IMR-90 (cell line): ENCODE data around the gene ATOH8. TPM values are rescaled to one million over a fixed set of nuclear protein-coding genes. Genes with fewer than 3 reads are reported as not detected.

Experiments used
- ATAC-seq: fragments of 200-7000 bp; cut with Tn5 transposase; 2 replicates; pipeline ENCODE4 v1.9.1; 2020; ENCODE audit warnings: low read depth, mild to moderate bottlenecking, moderate library complexity
- BruUV-seq: library from RNA; stranded (reverse); fragments of 400-500 nt; replicated peaks from 2 replicates; lab custom pipeline; 2021; lab: Mats Ljungman, UMichigan
- CTCF ChIA-PET: fragments of 300-600 bp; formaldehyde crosslinking; extraction: SDS; loops from one replicate; lab custom pipeline; 2021; ENCODE audit warnings: antibody characterized with exemption; lab: Yijun Ruan, JAX
- POLR2A ChIA-PET: fragments of 300-600 bp; sonication (Branson Sonifier 250); formaldehyde crosslinking; loops from one replicate; lab custom pipeline; 2022; ENCODE audit warnings: antibody characterized with exemption; ENCODE audit not compliant: unreplicated experiment; lab: Charles Lee
- DNase-seq: peaks from one replicate; pipeline ENCODE4 v3.0.0; 2013
- H2AFZ ChIP-seq: replicated peaks from 2 replicates; pipeline ENCODE3; 2013; ENCODE audit warnings: low read length, mild to moderate bottlenecking; ENCODE audit not compliant: poor library complexity
- H2AK5ac ChIP-seq: 2 replicates; pipeline ENCODE4 v1.6.1; 2013; ENCODE audit warnings: low read depth, low read length, inconsistent platforms
- H2AK9ac ChIP-seq: replicated peaks from 2 replicates; pipeline ENCODE3; 2013; ENCODE audit warnings: mild to moderate bottlenecking, low read depth, low read length, moderate library complexity; ENCODE audit not compliant: poor library complexity
- H2BK120ac ChIP-seq: 2 replicates; pipeline ENCODE4 v1.6.1; 2013; ENCODE audit warnings: low read depth, low read length, inconsistent platforms
- H2BK15ac ChIP-seq: 3 replicates; pipeline ENCODE4 v1.6.1; 2013; ENCODE audit warnings: low read depth, low read length, inconsistent platforms
- H2BK20ac ChIP-seq: 2 replicates; pipeline ENCODE4 v1.6.1; 2013; ENCODE audit warnings: low read depth, mild to moderate bottlenecking, inconsistent platforms, low read length, moderate library complexity
- H2BK5ac ChIP-seq: 2 replicates; pipeline ENCODE4 v1.6.1; 2013; ENCODE audit warnings: mild to moderate bottlenecking, low read depth, low read length, inconsistent platforms; ENCODE audit not compliant: poor library complexity, severe bottlenecking
- H3K14ac ChIP-seq: replicated peaks from 2 replicates; pipeline ENCODE4 v1.6.1; 2013; ENCODE audit warnings: low read depth, low read length, inconsistent platforms
- H3K18ac ChIP-seq: 2 replicates; pipeline ENCODE4 v1.6.1; 2013; ENCODE audit warnings: low read depth, low read length, control low read depth
- H3K23ac ChIP-seq: 2 replicates; pipeline ENCODE4 v1.6.1; 2013; ENCODE audit warnings: low read depth, low read length, inconsistent platforms
- H3K27ac ChIP-seq: 2 replicates; pipeline ENCODE4 v1.5.1; 2013; ENCODE audit warnings: mild to moderate bottlenecking, control low read depth, low read length; ENCODE audit not compliant: insufficient read depth
- H3K27me3 ChIP-seq: 2 replicates; pipeline ENCODE4 v1.6.1; 2013; ENCODE audit warnings: low read length; ENCODE audit not compliant: control insufficient read depth, insufficient read depth
- H3K36me3 ChIP-seq: 2 replicates; pipeline ENCODE4 v1.6.1; 2013; ENCODE audit warnings: low read length, mixed read lengths; ENCODE audit not compliant: control insufficient read depth, insufficient read depth
- H3K4ac ChIP-seq: 2 replicates; pipeline ENCODE4 v1.6.1; 2013; ENCODE audit warnings: low read depth, low read length, inconsistent platforms
- H3K4me1 ChIP-seq: 2 replicates; pipeline ENCODE4 v1.6.1; 2013; ENCODE audit warnings: low read length, mixed read lengths; ENCODE audit not compliant: control insufficient read depth, insufficient read depth
- H3K4me2 ChIP-seq: 2 replicates; pipeline ENCODE4 v1.6.1; 2013; ENCODE audit warnings: low read depth, mild to moderate bottlenecking, control low read depth, low read length, moderate library complexity
- H3K4me3 ChIP-seq: 2 replicates; pipeline ENCODE4 v1.5.1; 2013; ENCODE audit warnings: low read depth, mild to moderate bottlenecking, control low read depth, low read length, moderate library complexity; ENCODE audit not compliant: insufficient read depth
- H3K56ac ChIP-seq: 2 replicates; pipeline ENCODE4 v1.6.1; 2013; ENCODE audit warnings: low read length, inconsistent platforms; ENCODE audit not compliant: insufficient read depth; ENCODE audit errors: extremely low read depth
- H3K79me1 ChIP-seq, 2 experiments: 2 replicates each; pipeline ENCODE4 v1.6.1; 2013; ENCODE audit warnings: low read length in 2 of 2, inconsistent platforms in 1 of 2, low read depth in 1 of 2
- H3K9ac ChIP-seq: 2 replicates; pipeline ENCODE4 v1.6.1; 2013; ENCODE audit warnings: low read depth, low read length, control low read depth
- H3K9me1 ChIP-seq: 2 replicates; pipeline ENCODE4 v1.6.1; 2013; ENCODE audit warnings: low read length, inconsistent platforms; ENCODE audit not compliant: insufficient read depth
- H3K9me3 ChIP-seq: 2 replicates; pipeline ENCODE4 v1.6.1; 2013; ENCODE audit warnings: low read length; ENCODE audit not compliant: control insufficient read depth, insufficient read depth
- H4K20me1 ChIP-seq: 2 replicates; pipeline ENCODE4 v1.6.1; 2013; ENCODE audit warnings: low read length, inconsistent platforms; ENCODE audit not compliant: insufficient read depth
- H4K5ac ChIP-seq: 2 replicates; pipeline ENCODE4 v1.6.1; 2013; ENCODE audit warnings: mild to moderate bottlenecking, low read depth, low read length, control low read depth
- H4K8ac ChIP-seq, 2 experiments: 2 replicates each; pipeline ENCODE4 v1.6.1; 2013; ENCODE audit warnings: low read depth in 2 of 2, low read length in 2 of 2, control low read depth in 1 of 2, inconsistent platforms in 1 of 2
- H4K91ac ChIP-seq: 2 replicates; pipeline ENCODE4 v1.6.1; 2013; ENCODE audit warnings: low read depth, low read length, inconsistent platforms; ENCODE audit not compliant: insufficient read depth
- CHD1 ChIP-seq: IDR thresholded peaks from 2 replicates; pipeline ENCODE4 v1.6.1; 2012; ENCODE audit warnings: low read depth, low read length, improper control_type of control experiment
- MAFK ChIP-seq: IDR thresholded peaks from 2 replicates; pipeline ENCODE4 v1.6.1; 2012; ENCODE audit warnings: low read depth, low read length, improper control_type of control experiment
- MAZ ChIP-seq: IDR thresholded peaks from 2 replicates; pipeline ENCODE4 v1.6.1; 2012; ENCODE audit warnings: low read depth, mild to moderate bottlenecking, low read length, improper control_type of control experiment, moderate library complexity, borderline replicate concordance
- MXI1 ChIP-seq: IDR thresholded peaks from 2 replicates; pipeline ENCODE4 v1.6.1; 2012; ENCODE audit warnings: low read depth, mild to moderate bottlenecking, low read length, moderate library complexity, borderline replicate concordance
- NFE2L2 ChIP-seq: fragments of 150-350 bp; IDR thresholded peaks from 2 replicates; pipeline ENCODE4 v1.6.1; 2016; ENCODE audit warnings: low read depth, mild to moderate bottlenecking, low read length
- POLR2A ChIP-seq: IDR thresholded peaks from 2 replicates; pipeline ENCODE4 v1.6.1; 2012; ENCODE audit warnings: mild to moderate bottlenecking, low read depth, low read length
- RCOR1 ChIP-seq: IDR thresholded peaks from 2 replicates; pipeline ENCODE4 v1.6.1; 2012; ENCODE audit warnings: mild to moderate bottlenecking, low read length, improper control_type of control experiment; ENCODE audit not compliant: insufficient replicate concordance
- SMC3 ChIP-seq: fragments of 150-350 bp; IDR thresholded peaks from 2 replicates; pipeline ENCODE4 v1.6.1; 2016; ENCODE audit warnings: low read depth, mild to moderate bottlenecking, antibody characterized with exemption, low read length, moderate library complexity
- WGBS, 2 experiments: methylation state at CpG; one replicate each; pipeline versions ENCODE4 v1.1.5 to v1.1.7; 2013; ENCODE audit warnings: missing lambda C conversion rate in 2 of 2; ENCODE audit not compliant: insufficient read length in 1 of 2; ENCODE audit errors: extremely low coverage in 2 of 2; 5-methylcytosine and 5-hydroxymethylcytosine counted together
- dilution Hi-C: fragments of 300-500 bp; cut with HindIII; formaldehyde crosslinking; loops from one replicate; pipeline ENCODE4 v1.14.3; 2018; ENCODE audit warnings: low sequenced_read_pairs; ENCODE audit not compliant: unreplicated experiment
- in situ Hi-C: fragments of 300-500 bp; cut with MboI; formaldehyde crosslinking; loops from 3 replicates; pipeline ENCODE4 v1.14.3; 2019; ENCODE audit warnings: low sequenced_read_pairs, inconsistent platforms, mixed read lengths
- intact Hi-C: fragments of 100-400 bp; cut with micrococcal nuclease; formaldehyde crosslinking; loops from 2 replicates; pipeline ENCODE4 v1.10.0; 2022
- polyA plus RNA-seq, 3 experiments: library from polyadenylated mRNA; depleted of rRNA; stranded (reverse); fragments of >200 nt; gene quantifications; 2 replicates each; pipeline ENCODE4 v1.2.3, GENCODE V29; 2012; ENCODE audit warnings: low replicate concordance in 1 of 3
- total RNA-seq: library from RNA; depleted of rRNA; stranded (reverse); fragments of >200 nt; gene quantifications from 2 replicates; pipeline ENCODE4 v1.2.3, GENCODE V29; 2012
- TF ChIP-seq, protein P1 (sequence below): fragments of 150-350 bp; IDR thresholded peaks from 2 replicates; pipeline ENCODE4 v1.6.1; 2017; ENCODE audit warnings: mild to moderate bottlenecking, antibody characterized with exemption, low read length, low read depth

Gene ATOH8
- total and polyA plus RNA-seq, 2 of the 4 experiments (the other 2 are of a cell fraction): 7.9 to 9.0 TPM

DNA sequence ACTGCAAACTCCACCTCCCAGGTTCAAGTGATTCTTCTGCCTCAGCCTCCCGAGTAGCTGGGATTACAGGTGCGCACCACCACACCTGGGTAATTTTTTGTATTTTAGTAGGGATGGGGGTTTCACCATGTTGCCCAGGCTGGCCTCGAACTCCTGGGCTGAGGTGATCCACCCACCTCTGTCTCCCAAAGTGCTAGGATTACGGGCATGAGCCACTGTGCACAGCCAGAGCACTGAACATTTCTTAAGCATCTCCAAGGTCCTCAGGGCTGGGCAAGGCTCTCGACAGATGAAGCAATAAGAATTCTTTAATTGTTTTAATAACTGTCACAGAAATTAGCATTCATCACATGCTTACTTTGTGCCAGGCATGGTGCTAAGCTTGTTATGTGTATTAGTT is 4.1 kb downstream of the ATOH8 start:
- H4K91ac ChIP-seq: no peak overlapping the region
- DNase-seq: no peak
- no peaks in the 10 kb centered on the region for H3K27me3 ChIP-seq
- H3K9me1 ChIP-seq: peaks cover 10% of the 10 kb centered on the region; the same call in 1 of the 2 replicates
- no peak overlapping the region for H2BK15ac ChIP-seq
- H3K9ac ChIP-seq: no peak overlapping the region
- intact Hi-C loops: loop anchor here (10.0 kb wide), 1 partner anchor 327 kb away; no protein-coding TSS in a partner anchor
- H2AK5ac ChIP-seq: no peak overlapping the region
- peaks cover 49% of the 10 kb centered on the region for H4K20me1 ChIP-seq
- H3K4me2 ChIP-seq: no peak overlapping the region
- no peak overlapping the region for H3K27ac ChIP-seq
- ATAC-seq: no peak
- peaks cover 18% of the 10 kb centered on the region for H3K36me3 ChIP-seq
- BruUV-seq: no TSS peak
- no peak overlapping the region for H2AFZ ChIP-seq
- no peak overlapping the region for H3K14ac ChIP-seq
- peaks cover 9 to 82% of the 10 kb centered on the region in 2 experiments; a peak in 3 of 4 replicates for H3K79me1 ChIP-seq
- H3K23ac ChIP-seq: no peak overlapping the region
- H2BK5ac ChIP-seq: no peak overlapping the region
- dilution Hi-C loops: no loop called here
- no peak overlapping the region for H4K8ac ChIP-seq
- WGBS, 2 experiments: 80% methylated on average over 1 of the region's 5 CpGs; no CpG with 5 or more reads in 1 of the 2 experiments
- in situ Hi-C loops: no loop called here
- H3K4me3 ChIP-seq: no peak overlapping the region
- POLR2A ChIA-PET: no interaction called here
- no peak overlapping the region for H3K18ac ChIP-seq
- no peak overlapping the region for H3K56ac ChIP-seq
- H3K4me1 ChIP-seq: peaks cover 29% of the 10 kb centered on the region
- CTCF ChIA-PET: no interaction called here
- H3K9me3 ChIP-seq: no peaks in the 10 kb centered on the region
- TF ChIP-seq CHD1 (no peak), NFE2L2 (no peak), MAZ (no peak), POLR2A (no peak), MXI1 (no peak), SMC3 (no peak), RCOR1 (no peak), MAFK (no peak)
- TF ChIP-seq, protein P1, sequence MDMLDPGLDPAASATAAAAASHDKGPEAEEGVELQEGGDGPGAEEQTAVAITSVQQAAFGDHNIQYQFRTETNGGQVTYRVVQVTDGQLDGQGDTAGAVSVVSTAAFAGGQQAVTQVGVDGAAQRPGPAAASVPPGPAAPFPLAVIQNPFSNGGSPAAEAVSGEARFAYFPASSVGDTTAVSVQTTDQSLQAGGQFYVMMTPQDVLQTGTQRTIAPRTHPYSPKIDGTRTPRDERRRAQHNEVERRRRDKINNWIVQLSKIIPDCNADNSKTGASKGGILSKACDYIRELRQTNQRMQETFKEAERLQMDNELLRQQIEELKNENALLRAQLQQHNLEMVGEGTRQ: no peak
- H2BK120ac ChIP-seq: no peak overlapping the region
- no peak overlapping the region for H3K4ac ChIP-seq
- no peak overlapping the region for H2BK20ac ChIP-seq
- no peak overlapping the region for H4K5ac ChIP-seq
- no peak overlapping the region for H2AK9ac ChIP-seq
